HepG2 (cell line): ENCODE data around the gene SRBD1. TPM values are rescaled to one million over a fixed set of nuclear protein-coding genes. Genes with fewer than 3 reads are reported as not detected.

Experiments
- ZNF589 ChIP-seq: sonication (generic); formaldehyde crosslinking; conservative IDR thresholded peaks from 2 replicates; pipeline ENCODE4 v1.8.0; 2022; ENCODE audit warnings: mild to moderate bottlenecking, moderate library complexity, missing genetic modification reagents
- ZSCAN12 ChIP-seq: sonication (generic); formaldehyde crosslinking; IDR thresholded peaks from 2 replicates; pipeline ENCODE4 v1.9.0; 2021; ENCODE audit warnings: mild to moderate bottlenecking, missing genetic modification reagents
- polyA plus RNA-seq, 8 experiments: library from polyadenylated mRNA; depleted of rRNA in 3 of 8; stranded (reverse) in 7 of 8; unstranded in 1 of 8; fragments of >200 nt; fragmentation: Illumina TruSeq in 4 of 8; extraction: Trizol in 4 of 8; gene quantifications; 2 replicates each; pipeline versions ENCODE4 v1.2.1 to v1.2.3, GENCODE V29; 2011 to 2016; ENCODE audit warnings: low read depth in 4 of 8, missing spikeins in 1 of 8, mixed read lengths in 1 of 8; ENCODE audit not compliant: insufficient read depth in 1 of 8
- total RNA-seq, 5 experiments: library from RNA; depleted of rRNA; stranded (reverse); fragments of >200 nt; fragmentation: Illumina TruSeq; extraction: Trizol; gene quantifications; 2 replicates each; pipeline ENCODE4 v1.2.3, GENCODE V29; 2016; ENCODE audit warnings: low read depth in 1 of 5
- TF ChIP-seq, protein P1 (sequence below): sonication (generic); formaldehyde crosslinking; IDR thresholded peaks from 2 replicates; pipeline ENCODE4 v1.4.0; 2020; ENCODE audit warnings: mild to moderate bottlenecking, missing genetic modification reagents
- TF ChIP-seq, protein P2 (sequence below): sonication (generic); formaldehyde crosslinking; IDR thresholded peaks from 2 replicates; pipeline ENCODE4 v1.4.0; 2020; ENCODE audit warnings: missing genetic modification reagents
- TF ChIP-seq, protein P3 (sequence below): sonication (generic); formaldehyde crosslinking; IDR thresholded peaks from 2 replicates; pipeline ENCODE4 v1.5.1; 2020; ENCODE audit warnings: mild to moderate bottlenecking, missing genetic modification reagents, borderline replicate concordance
- TF ChIP-seq, protein P4 (sequence below): sonication (generic); formaldehyde crosslinking; IDR thresholded peaks from 2 replicates; pipeline ENCODE4 v1.4.0; 2020; ENCODE audit warnings: missing genetic modification reagents

SRBD1 gene
- total and polyA plus RNA-seq, 2 of the 13 experiments (the other 11 are each of a cell fraction or from before 2014, with no cell fraction given): 3.2 to 23.9 TPM

DNA sequence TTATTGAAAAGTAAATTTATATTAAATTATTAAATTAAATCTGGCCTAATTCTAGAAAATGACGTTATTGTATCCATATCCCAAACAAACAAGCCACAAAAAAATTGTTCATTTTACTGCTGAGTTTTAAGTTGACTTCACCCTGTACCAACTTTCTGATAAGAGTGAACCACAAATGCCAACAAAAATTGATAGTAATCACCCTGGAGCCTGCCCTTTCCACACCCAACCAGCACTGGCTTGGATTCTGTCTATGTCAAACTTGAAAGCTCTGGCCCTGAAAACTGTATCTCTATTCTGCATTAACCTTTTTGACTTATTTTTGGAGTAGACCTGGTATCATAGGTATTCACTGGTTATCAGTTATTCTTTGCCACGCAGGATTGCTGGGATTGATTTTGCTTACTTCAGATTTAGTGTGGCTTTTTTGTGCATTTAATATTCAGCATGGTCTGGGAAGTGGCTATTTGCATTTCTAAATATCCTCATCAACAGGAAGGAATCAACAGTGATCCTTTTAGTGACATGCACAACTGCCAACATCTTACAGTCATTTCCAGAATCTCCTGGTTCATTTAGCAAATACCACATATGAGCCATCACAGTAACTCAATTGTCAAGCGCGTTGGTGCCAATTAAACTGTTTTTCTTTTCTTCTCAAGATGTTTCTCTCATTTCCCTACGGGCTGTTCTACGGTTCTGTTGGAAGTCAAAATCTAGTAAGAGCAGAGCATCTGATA lies 11.4 kb upstream of the SRBD1 start (continued):
- TF ChIP-seq, protein P1, sequence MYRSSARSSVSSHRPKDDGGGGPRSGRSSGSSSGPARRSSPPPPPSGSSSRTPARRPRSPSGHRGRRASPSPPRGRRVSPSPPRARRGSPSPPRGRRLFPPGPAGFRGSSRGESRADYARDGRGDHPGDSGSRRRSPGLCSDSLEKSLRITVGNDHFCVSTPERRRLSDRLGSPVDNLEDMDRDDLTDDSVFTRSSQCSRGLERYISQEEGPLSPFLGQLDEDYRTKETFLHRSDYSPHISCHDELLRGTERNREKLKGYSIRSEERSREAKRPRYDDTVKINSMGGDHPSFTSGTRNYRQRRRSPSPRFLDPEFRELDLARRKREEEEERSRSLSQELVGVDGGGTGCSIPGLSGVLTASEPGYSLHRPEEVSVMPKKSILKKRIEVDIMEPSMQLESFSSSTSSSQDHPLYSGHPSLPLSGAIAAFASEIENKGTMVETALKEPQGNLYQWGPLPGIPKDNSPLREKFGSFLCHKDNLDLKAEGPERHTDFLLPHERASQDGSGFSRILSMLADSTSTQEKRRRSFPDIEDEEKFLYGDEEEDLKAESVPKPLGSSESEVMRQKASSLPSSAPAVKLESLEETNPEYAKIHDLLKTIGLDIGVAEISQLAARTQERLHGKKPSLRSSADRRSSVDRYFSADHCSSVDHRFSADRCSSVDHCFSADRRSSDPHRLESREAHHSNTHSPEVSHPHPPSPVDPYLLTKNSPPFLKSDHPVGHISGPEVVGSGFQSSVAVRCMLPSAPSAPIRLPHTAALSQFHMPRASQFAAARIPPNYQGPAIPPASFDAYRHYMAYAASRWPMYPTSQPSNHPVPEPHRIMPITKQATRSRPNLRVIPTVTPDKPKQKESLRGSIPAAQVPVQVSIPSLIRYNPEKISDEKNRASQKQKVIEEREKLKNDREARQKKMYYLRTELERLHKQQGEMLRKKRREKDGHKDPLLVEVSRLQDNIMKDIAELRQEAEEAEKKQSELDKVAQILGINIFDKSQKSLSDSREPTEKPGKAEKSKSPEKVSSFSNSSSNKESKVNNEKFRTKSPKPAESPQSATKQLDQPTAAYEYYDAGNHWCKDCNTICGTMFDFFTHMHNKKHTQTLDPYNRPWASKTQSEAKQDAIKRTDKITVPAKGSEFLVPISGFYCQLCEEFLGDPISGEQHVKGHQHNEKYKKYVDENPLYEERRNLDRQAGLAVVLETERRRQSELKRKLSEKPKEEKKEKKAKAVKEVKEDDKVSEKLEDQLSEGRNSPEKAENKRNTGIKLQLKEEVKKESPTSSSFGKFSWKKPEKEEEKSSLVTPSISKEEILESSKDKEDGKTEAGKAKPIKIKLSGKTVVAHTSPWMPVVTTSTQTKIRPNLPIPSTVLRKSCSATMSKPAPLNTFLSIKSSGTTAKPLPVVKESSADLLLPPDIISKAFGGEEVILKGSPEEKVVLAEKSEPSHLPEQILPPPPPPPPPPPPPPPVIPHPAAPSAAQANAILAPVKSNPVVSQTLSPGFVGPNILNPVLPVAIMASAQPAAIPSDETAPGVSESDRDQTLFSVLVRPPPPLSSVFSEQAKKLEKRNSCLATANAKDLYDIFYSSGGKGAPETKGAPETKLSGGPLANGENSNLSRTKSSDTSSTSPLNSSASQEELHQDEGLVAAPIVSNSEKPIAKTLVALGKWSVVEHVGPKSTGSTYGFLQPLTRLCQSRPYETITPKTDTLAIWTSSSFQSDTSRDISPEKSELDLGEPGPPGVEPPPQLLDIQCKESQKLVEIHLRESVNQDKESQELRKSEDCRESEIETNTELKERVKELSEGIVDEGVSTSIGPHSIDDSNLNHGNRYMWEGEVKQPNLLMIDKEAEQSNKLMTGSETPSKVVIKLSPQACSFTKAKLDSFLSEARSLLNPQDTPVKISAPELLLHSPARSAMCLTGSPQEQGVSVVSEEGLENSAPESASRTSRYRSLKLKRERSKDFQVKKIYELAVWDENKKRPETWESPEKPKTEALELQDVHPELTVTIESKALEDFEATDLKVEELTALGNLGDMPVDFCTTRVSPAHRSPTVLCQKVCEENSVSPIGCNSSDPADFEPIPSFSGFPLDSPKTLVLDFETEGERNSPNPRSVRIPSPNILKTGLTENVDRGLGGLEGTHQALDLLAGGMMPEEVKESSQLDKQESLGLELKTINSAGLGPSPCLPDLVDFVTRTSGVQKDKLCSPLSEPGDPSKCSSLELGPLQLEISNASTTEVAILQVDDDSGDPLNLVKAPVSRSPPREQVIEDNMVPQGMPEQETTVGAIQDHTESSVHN: no peak
- TF ChIP-seq ZNF589 (CRISPR knock-in tag) (no peak), ZSCAN12 (CRISPR knock-in tag) (no peak)
- TF ChIP-seq, protein P2, sequence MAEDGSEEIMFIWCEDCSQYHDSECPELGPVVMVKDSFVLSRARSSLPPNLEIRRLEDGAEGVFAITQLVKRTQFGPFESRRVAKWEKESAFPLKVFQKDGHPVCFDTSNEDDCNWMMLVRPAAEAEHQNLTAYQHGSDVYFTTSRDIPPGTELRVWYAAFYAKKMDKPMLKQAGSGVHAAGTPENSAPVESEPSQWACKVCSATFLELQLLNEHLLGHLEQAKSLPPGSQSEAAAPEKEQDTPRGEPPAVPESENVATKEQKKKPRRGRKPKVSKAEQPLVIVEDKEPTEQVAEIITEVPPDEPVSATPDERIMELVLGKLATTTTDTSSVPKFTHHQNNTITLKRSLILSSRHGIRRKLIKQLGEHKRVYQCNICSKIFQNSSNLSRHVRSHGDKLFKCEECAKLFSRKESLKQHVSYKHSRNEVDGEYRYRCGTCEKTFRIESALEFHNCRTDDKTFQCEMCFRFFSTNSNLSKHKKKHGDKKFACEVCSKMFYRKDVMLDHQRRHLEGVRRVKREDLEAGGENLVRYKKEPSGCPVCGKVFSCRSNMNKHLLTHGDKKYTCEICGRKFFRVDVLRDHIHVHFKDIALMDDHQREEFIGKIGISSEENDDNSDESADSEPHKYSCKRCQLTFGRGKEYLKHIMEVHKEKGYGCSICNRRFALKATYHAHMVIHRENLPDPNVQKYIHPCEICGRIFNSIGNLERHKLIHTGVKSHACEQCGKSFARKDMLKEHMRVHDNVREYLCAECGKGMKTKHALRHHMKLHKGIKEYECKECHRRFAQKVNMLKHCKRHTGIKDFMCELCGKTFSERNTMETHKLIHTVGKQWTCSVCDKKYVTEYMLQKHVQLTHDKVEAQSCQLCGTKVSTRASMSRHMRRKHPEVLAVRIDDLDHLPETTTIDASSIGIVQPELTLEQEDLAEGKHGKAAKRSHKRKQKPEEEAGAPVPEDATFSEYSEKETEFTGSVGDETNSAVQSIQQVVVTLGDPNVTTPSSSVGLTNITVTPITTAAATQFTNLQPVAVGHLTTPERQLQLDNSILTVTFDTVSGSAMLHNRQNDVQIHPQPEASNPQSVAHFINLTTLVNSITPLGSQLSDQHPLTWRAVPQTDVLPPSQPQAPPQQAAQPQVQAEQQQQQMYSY (CRISPR knock-in tag): no peak
- TF ChIP-seq, protein P3, sequence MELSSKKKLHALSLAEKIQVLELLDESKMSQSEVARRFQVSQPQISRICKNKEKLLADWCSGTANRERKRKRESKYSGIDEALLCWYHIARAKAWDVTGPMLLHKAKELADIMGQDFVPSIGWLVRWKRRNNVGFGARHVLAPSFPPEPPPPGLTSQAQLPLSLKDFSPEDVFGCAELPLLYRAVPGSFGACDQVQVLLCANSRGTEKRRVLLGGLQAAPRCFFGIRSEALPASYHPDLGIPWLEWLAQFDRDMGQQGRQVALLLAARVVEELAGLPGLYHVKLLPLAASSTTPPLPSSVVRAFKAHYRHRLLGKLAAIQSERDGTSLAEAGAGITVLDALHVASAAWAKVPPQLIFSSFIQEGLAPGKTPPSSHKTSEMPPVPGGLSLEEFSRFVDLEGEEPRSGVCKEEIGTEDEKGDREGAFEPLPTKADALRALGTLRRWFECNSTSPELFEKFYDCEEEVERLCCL (CRISPR knock-in tag): no peak
- TF ChIP-seq, protein P4, sequence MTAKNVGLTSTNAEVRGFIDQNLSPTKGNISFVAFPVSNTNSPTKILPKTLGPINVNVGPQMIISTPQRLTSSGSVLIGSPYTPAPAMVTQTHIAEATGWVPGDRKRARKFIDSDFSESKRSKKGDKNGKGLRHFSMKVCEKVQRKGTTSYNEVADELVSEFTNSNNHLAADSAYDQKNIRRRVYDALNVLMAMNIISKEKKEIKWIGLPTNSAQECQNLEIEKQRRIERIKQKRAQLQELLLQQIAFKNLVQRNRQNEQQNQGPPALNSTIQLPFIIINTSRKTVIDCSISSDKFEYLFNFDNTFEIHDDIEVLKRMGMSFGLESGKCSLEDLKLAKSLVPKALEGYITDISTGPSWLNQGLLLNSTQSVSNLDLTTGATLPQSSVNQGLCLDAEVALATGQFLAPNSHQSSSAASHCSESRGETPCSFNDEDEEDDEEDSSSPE (CRISPR knock-in tag): no peak
